Measurements from ENCODE around the gene SLC17A3. TPM values are rescaled to one million over a fixed set of nuclear protein-coding genes. Genes with fewer than 3 reads are reported as not detected.

Gene SLC17A3
- total RNA-seq, 1 donor from 2014 or later, result not detected

DNA sequence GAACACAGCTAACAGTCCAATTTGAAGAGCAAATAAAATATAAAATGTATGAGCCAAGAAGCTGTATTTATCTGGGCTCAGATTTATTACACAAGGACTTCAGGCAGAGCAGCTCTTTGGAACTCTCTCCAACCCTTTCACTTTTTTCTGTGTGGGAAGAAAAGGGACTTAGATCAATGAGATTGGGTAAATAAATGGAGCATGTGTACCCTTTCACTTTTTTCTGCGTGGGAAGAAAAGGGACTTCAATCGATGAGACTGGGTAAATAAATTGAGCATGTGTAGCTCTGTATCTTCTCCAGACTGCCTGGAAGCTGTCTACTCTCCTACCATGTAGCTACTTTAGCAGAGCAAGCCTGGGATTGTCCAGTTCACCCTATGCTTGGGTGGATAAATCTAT is 10.7 kb downstream of the SLC17A3 start:
- Mint-ChIP-seq H3K27ac (no peak overlapping the region), H3K36me3 (no peaks in the 10 kb centered on the region), H3K4me1 (no peaks in the 10 kb centered on the region), H3K27me3 (ENCODE audit: low read depth) (peaks cover 39% of the 10 kb centered on the region), H3K9me3 (peaks cover 4% of the 10 kb centered on the region), H3K4me3 (no peak overlapping the region)
- no peak for TF ChIP-seq CTCF (IDR thresholded peaks at IDR 0.05; ENCODE audit: unreplicated experiment)
- no peak for DNase-seq (ENCODE audit: low spot score in 2 of 2, unreplicated experiment in 2 of 2)

- no peak overlapping the region for H3K27ac Mint-ChIP-seq
- H3K9me3 Mint-ChIP-seq, result peaks cover 4% of the 10 kb centered on the region
- H3K27me3 Mint-ChIP-seq (ENCODE audit: low read depth), result peaks cover 39% of the 10 kb centered on the region
- H3K4me3 Mint-ChIP-seq, result no peak overlapping the region
- DNase-seq (ENCODE audit: low spot score in 2 of 2, unreplicated experiment in 2 of 2), result no peak
- H3K4me1 Mint-ChIP-seq, result no peaks in the 10 kb centered on the region
- TF ChIP-seq CTCF (IDR thresholded peaks at IDR 0.05; ENCODE audit: unreplicated experiment), result no peak
- no peaks in the 10 kb centered on the region for H3K36me3 Mint-ChIP-seq
Measured at GRCh38 chr6:25862199-25862598, 11.8 kb downstream of the SLC17A3 start.

GRCh38 chr6:25852756-25853155 is 21.3 kb downstream of the SLC17A3 start:
- Mint-ChIP-seq H3K4me3 (no peak overlapping the region), H3K36me3 (no peaks in the 10 kb centered on the region), H3K9me3 (no peaks in the 10 kb centered on the region), H3K4me1 (no peaks in the 10 kb centered on the region), H3K27ac (no peak overlapping the region), H3K27me3 (ENCODE audit: low read depth) (peaks cover 32% of the 10 kb centered on the region)
- DNase-seq (ENCODE audit: low spot score in 2 of 2, unreplicated experiment in 2 of 2), result no peak
- TF ChIP-seq CTCF (IDR thresholded peaks at IDR 0.05; ENCODE audit: unreplicated experiment), result no peak

GRCh38 chr6:25851961-25852360 is 22.1 kb downstream of the SLC17A3 start:
- peaks cover 35% of the 10 kb centered on the region for H3K27me3 Mint-ChIP-seq (ENCODE audit: low read depth)
- H3K9me3 Mint-ChIP-seq, result peaks cover 4% of the 10 kb centered on the region
- no peaks in the 10 kb centered on the region for H3K36me3 Mint-ChIP-seq
- H3K27ac Mint-ChIP-seq, result no peak overlapping the region
- no peak overlapping the region for H3K4me3 Mint-ChIP-seq
- no peak for TF ChIP-seq CTCF (IDR thresholded peaks at IDR 0.05; ENCODE audit: unreplicated experiment)
- no peaks in the 10 kb centered on the region for H3K4me1 Mint-ChIP-seq
- DNase-seq (ENCODE audit: low spot score in 2 of 2, unreplicated experiment in 2 of 2), result no peak

- no peak for TF ChIP-seq CTCF (IDR thresholded peaks at IDR 0.05; ENCODE audit: unreplicated experiment)
- H3K9me3 Mint-ChIP-seq, result peaks cover 5% of the 10 kb centered on the region
- DNase-seq (ENCODE audit: low spot score in 2 of 2, unreplicated experiment in 2 of 2), result no peak
- H3K4me1 Mint-ChIP-seq, result no peaks in the 10 kb centered on the region
- peaks cover 32% of the 10 kb centered on the region for H3K27me3 Mint-ChIP-seq (ENCODE audit: low read depth)
- no peak overlapping the region for H3K27ac Mint-ChIP-seq
- H3K36me3 Mint-ChIP-seq, result no peaks in the 10 kb centered on the region
- H3K4me3 Mint-ChIP-seq, result no peak overlapping the region
Measured at GRCh38 chr6:25844518-25844917, 29.5 kb downstream of the SLC17A3 start.

DNA sequence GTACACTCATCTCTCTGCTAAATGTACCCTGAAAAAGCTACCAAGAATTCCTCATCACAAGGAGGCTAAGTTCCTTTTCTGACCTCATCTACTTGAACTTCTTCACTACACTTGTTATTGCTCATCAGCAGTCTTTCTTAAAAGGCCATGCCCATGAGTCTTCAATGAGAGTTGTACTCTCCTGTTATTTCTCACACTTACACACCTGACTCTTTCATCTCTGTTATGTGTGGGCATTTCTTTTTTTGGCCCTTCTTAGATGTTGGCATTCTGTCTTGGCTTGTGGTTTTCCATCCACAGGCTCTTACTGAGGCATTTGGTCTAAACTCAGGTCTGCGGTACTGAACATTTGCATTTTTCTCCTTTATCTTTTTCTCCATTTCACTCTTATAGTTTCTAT is 31.5 kb downstream of the SLC17A3 start:
- Mint-ChIP-seq H3K27ac (no peak overlapping the region), H3K9me3 (peaks cover 5% of the 10 kb centered on the region), H3K27me3 (ENCODE audit: low read depth) (peaks cover 21% of the 10 kb centered on the region), H3K4me3 (no peak overlapping the region), H3K4me1 (no peaks in the 10 kb centered on the region), H3K36me3 (no peaks in the 10 kb centered on the region)
- no peak for TF ChIP-seq CTCF (IDR thresholded peaks at IDR 0.05; ENCODE audit: unreplicated experiment)
- no peak for DNase-seq (ENCODE audit: low spot score in 2 of 2, unreplicated experiment in 2 of 2)
